GM18502 (cell line): Measurements from ENCODE around the gene LRRC37A.
"Not testable (repeated sequence)": the region's sequence is repeated elsewhere in the genome, so short reads cannot be mapped to it uniquely, and the experiment has no call there.

Experiments used
- ATAC-seq: cut with Tn5 transposase; IDR thresholded peaks from one replicate; pipeline ENCODE4 v1.9.1; 2021; ENCODE audit warnings: mild to moderate bottlenecking; ENCODE audit not compliant: unreplicated experiment, poor library complexity

LRRC37A gene

DNA sequence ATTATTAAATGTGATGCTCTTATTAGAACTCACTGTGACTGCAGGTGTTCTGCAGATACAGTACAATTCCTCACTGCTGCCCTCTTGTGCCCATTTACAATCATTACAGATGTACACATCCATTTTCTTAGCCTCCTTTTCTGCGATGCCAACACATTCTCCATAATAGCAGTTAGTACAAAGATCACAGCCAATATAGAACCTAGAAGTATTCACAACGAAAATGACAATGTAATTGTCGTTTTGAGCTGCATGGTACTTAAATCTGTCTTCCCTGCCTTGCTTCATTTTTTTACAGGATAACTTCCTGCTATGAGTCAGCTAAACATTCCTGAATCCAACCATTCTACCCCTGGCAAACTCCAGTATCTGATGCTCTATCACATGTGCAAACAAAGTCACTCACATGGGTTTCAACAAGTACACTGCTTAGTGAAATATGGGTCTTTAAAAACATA, 8.1 kb upstream of the LRRC37A start:
- not testable (repeated sequence) for ATAC-seq

DNA sequence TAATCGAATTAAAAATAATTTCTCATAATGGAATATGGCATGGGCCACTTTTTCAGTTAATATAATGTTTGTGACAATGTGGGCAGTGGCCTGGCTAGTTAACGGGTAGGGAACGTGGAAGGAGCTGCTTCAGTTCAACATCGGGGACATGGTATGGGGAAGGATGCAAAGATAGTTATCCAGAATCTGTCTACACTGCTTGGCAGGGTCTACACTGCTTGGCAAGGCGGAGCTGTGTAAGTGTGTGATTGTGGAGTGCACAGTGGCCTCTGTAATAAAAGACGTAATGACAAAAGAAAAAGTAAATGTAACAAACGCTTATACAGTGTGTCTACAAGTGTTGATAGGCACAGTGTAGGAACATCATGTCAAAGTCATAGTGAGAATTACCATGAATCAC, 7.3 kb upstream of the LRRC37A start:
- ATAC-seq, result not testable (repeated sequence)

DNA sequence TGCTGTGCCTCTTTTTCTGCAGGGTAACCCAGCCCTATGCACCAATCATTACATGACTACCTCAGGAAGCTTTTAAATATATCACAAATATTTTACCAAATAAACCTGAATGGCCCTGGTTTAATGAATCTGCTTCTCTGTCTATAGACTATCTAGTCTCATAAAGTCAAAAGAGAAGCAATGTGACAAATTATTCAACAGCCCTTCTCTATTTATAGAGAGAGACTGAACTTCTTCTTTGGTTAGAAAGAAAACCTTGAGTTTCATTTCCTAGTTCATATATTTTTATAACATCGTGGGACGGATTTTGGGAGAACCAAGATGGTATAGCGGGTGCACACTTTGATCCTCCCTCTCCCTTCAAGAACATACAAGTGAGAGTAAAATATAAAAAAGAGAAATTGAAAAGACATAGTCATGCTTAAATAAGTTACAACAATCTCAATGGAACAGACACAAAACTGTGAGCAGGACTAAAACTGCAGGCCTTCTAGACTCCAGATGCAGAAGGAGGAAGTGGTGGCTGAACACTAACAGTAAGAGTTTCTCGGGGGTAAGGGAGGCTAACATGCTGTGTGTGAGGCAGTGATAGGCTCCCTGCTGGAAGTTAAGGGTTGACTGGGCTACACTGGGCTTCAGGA, 3.9 kb upstream of the LRRC37A start:
- ATAC-seq, result peak; percentile 97

DNA sequence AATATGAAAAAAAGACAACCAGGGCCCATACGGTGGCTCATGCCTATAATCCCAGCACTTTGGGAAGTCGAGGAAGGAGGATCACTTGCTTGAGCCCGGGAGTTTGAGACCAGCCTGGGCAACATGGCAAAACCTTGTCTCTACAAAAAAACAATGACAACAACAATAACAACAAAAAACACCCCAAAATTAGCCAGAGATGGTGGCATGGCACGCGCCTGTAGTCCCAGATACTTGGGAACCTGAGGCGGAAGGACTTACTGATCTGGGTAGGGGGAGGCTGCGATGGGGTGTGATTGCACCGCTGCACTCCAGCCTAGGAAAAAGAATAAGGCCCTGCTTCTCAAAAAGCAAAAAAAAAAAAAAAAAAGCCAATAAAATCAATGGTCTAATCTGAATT, 3.3 kb upstream of the LRRC37A start:
- peak; percentile 5 for ATAC-seq

DNA sequence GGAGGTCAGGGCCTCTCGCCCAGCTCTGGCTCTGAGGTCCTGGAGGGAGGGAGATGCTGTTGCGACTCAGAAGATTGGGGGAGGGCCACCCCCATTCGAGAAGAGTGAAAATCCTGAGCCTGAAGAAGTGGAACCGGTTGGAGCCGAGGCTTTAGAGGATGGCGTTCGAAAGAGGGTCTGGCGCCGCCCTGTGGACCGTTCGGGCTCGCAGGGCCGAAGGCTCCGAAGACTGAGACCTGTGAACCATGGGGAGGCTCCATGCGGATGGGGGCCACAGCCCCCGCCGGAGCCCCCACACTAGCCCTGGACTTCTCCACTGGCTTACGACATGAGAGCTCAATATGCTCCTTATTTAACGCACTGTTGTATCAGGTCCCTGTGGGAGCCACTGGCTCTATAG, 46.3 kb downstream of the LRRC37A start:
- not testable (repeated sequence) for ATAC-seq

DNA sequence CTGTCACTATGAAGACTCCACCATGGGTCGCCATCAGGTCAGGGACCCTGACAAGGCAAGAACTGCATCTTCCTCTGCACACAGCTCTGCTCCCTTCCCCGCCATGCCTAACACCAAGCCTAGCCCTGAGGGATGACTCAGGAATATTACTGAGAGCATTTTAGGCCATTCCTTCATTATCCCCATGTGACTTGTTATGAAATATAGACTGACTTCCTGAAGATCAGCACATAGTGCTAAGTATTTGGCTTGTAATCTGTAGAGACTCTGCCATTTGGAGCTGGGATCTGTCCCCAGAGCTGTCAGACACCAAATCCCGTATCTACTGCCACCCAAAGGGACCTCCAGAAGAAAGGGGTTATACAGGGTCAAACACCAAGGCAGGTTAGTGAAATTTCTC, 47.2 kb downstream of the LRRC37A start:
- not testable (repeated sequence) for ATAC-seq

DNA sequence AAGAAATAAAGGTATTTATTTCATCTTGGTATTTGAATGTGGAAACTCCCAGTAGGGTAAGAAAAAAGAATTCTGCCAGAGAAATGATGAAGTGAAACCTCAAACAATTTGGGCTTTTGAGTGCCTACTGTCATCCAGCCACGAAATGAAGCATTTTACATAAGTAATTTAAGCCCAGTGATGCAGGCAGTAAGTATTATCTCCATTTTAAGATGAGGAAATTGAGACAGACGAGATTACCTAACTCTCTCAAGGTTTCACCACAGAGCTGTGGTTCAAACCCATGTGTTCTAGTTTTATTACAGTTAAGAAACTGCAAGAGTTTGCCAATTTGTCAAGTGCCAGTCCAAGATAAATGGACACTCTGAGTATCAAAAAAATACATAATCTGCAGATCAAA, 53.4 kb downstream of the LRRC37A start:
- ATAC-seq, result peak; percentile 44

DNA sequence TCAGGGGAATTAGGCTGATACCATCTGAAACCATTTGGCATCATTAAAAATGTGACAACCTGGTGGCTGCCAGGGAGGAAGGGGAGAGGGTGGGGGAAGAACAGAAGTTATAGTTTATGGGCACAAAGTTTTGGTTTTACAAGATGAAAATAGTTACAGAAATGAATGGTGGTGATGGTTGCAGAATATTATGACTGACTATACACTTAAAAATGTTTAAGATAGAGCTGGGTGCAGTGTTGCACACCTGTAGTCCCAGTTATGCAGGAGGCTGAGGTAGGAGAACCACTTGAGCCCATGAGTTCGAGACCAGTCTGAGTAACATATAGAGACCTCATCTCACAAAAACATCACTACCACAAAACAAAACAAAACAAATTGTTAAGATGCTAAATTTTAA, 54.1 kb downstream of the LRRC37A start:
- ATAC-seq, result not testable (repeated sequence)

DNA sequence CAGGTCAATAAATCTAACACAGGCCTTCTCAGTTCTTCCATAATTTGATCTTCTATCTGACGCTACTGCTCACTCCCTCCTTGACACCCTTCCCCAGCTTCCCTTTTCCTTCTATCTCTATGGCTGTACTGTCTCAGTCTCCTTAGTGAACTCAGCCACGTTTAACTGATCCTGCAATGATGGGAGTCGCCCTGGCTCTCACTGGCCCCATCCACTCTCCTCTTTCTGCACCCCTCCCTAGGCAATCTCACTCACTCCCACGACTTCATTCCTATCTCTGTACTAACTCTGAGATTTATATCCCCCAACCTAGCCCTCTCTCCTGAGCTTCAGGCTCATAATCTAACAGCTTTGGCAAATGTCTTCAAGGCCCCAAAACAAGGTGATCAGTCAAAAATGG, 58.9 kb downstream of the LRRC37A start:
- ATAC-seq, result not testable (repeated sequence)

DNA sequence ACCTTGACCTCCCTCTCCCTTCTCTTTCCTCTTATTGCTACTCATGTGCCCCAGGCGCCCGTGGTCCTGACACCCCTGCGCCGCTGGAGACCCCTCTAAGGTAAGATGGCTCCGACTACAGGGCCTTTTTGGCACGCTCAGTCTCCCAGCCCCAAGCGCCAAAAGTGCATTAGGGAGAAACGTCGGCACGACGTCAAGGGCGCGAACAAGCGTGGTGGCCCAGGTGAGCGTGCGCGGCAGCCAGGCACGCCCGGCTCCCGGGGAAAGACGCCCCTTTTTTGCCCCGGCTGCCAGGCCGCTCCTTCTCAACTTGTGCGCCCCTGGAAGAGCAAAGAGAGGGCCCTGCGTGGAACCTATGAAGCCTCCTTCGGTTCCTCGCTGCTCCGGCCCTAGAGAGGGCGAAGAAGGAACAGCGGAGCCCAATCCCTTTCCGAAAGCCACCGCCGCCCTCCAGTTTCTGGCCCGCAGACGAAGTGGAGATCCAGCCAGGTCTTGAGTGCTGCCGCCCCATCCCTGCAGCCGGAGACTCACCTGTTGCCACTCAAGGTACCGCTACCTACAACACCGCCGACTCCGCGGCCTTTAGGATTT, 66.3 kb downstream of the LRRC37A start:
- peak; percentile 51 for ATAC-seq

DNA sequence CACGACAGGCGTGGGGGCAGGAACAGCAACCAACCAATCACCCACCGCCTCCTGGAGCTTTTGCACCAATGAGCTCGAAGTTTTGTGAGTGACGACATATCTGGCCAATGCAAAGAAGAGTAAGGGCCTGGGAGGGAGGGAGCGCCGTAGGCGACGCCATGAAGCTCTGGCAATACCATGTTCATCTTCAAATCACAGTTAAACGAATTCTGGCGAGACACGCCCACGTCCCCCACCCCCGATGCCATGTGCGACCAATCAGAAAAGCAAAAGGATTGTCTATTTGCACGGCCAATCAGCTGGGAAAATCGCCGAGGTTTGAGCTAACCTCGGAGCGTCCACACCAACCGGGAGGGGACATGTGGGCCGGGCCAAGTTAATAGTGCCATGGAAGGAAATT, 66.8 kb downstream of the LRRC37A start, which contains the start of gene ARL17B:
TSS of gene ARL17B (minus strand) at position 12 of the 400 bp plus-strand sequence. CDS start 3,369 bp downstream, outside the sequence.
- ATAC-seq, result peak; percentile 86

DNA sequence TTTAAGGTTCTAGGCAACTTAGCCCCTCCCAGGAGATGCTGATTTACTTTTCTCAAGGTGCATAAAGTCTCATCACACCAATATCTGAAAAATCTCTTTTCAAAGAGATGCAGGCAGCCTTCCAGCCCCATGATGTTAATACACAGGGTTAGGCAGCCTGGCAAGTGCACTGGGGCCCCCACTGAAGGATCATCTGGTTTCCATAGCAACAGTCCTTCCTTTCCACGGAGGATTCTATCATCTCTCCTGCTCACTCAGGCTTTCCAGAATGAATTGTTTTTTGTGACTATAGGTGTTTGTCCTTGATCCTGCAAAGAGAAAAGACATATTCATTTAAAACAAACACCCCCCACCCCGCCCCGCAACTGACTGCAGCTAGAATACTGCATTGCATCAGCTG, 72.6 kb downstream of the LRRC37A start:
- ATAC-seq, result not testable (repeated sequence)

DNA sequence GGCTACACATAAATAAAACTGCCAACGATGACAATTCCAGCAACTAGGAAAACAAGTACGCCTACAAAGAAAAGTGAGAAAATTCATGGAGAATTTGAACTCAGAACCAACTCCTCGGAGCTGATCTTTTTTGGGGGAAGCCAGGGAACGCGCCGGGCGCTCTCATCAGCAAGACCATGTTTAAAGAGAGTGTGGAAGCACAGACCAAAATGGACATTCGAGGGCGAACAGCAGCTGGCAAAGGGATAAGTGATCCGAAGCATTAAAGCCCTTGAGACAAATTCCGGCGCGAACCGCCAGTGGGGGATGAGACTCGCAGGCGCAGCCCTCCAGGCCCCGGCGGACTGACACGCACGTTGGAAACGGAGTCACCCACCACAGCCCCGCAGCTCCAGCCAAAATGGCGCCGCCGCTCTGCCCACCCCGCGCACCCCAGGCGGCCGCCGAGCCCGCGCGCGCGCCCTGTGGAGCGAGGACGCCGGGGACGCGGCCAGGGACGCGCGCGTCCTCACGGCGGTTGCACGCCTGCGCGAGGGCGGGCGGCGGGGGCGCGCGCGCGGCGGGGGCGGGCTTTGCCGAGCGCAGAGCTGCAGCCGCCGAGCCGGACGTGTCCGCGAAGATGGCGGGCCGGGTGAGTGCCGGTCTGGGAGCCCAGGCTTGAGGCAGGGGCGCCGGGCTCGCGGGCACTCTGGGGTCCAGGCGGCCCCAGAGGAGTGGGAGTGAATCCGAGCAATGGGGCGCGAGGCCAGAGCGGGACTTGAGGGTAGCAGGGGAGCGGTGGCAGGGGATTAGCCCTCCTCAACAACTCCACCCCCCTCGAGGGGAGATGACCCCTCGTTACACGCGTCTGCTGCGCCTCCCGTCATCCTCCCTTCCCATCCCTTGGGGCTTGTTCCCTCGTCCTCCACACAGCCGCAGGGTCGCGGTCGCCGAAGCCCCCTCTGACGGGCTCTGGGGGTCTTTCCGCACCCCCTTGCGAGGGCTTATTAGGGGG, 77.6 kb downstream of the LRRC37A start:
- peak; percentile 81 for ATAC-seq

DNA sequence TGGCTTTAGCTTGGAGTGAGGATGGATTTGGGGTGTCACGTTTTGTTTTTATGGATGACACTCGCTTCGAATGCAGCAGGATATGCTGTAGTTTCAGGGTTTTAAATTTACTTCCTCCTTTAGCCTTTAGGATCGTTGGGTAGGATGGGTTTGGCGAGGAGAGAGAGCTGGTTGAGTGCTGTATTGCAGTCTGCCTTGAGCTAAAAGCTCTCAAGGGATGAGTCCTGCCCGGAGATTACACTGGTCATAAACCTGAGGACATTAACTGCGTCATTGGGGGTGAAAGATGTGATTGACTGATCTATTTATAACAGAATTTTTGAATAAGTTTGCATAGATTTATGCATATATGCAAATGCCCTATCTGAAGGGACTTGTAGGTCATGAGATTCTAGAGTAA, 78.5 kb downstream of the LRRC37A start:
- not testable (repeated sequence) for ATAC-seq

DNA sequence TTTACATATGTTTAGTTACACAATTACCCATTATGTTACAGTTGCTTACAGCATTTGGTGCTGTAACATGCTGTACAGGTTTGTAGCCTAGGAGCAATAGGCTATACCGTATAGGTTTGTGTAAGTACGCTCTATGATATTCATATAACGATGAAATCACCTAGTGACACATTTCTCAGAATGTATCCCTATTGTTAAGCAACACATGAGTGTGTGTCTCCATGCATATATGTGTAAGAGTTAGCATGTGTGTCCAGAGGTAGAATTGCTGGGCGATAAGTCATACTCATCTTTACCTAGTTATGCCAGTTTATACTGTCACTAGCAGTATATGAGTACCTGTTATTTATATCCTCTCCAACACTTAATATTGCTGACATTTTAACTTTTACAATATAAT, 88.2 kb downstream of the LRRC37A start:
- ATAC-seq, result not testable (repeated sequence)

DNA sequence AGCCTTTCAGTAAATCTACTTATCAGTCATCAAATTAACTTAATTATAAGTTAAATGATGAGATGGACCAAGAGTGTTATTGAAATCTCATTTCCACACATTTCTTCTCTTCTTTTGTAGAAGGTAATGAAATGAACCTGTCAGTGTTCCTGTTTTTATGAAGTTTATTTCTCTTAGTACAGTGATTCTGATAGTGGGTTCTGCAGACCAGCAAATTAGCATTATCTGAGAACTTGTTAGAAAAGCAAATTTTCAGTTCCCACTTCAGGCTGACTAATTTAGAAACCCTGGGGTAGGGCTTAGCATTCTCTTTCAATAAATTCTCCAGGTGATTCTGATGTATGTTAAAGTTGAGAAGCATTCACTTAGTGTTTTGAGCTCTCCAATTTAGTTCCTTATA, 90.6 kb downstream of the LRRC37A start:
- ATAC-seq, result not testable (repeated sequence)
